Gastrocnemius medialis (tissue), 4 donors: ENCODE measurements around the gene PIGR. TPM values are rescaled to one million over a fixed set of nuclear protein-coding genes. Genes with fewer than 3 reads are reported as not detected.

Experiments
- ATAC-seq, 2 donors: fragments of 150-250 bp; one replicate each; pipeline ENCODE4 v1.9.1; 2016
- DNase-seq, 2 donors: peaks; one replicate each; pipeline ENCODE4 v3.0.0-alpha.2; 2019
- H3K27ac ChIP-seq, 4 donors: fragments of 200-600 bp; sonication (generic); 1 replicate in 1 of 4; 2 replicates in 3 of 4; pipeline ENCODE4 v1.5.1; 2016 to 2018; ENCODE audit warnings: mild to moderate bottlenecking in 2 of 4, moderate library complexity in 1 of 4
- H3K27me3 ChIP-seq, 3 donors: fragments of 200-600 bp; sonication (generic) in 2 of 3; 1 replicate in 1 of 3; 2 replicates in 2 of 3; pipeline versions ENCODE4 v1.5.1 to v1.6.0; 2016 to 2019; ENCODE audit warnings: mild to moderate bottlenecking in 1 of 3, moderate library complexity in 1 of 3
- H3K36me3 ChIP-seq, 2 donors: fragments of 200-600 bp; sonication (generic) in 1 of 2; one replicate each; pipeline ENCODE4 v1.5.1; 2017 to 2018
- H3K4me1 ChIP-seq, 2 donors: fragments of 200-600 bp; sonication (generic) in 1 of 2; one replicate each; pipeline ENCODE4 v1.5.1; 2016 to 2017; ENCODE audit warnings: mild to moderate bottlenecking in 2 of 2
- H3K4me3 ChIP-seq, 4 donors: fragments of 200-600 bp; sonication (generic) in 3 of 4; 1 replicate in 1 of 4; 2 replicates in 3 of 4; pipeline ENCODE4 v1.5.1; 2016 to 2019; ENCODE audit warnings: mild to moderate bottlenecking in 2 of 4
- H3K9me3 ChIP-seq, 3 donors: fragments of 200-600 bp; sonication (generic) in 2 of 3; 1 replicate in 1 of 3; 2 replicates in 2 of 3; pipeline ENCODE4 v1.5.1; 2016 to 2019
- POLR2A ChIP-seq, 2 donors: fragments of 450-650 bp; IDR thresholded peaks; one replicate each; pipeline ENCODE4 v1.6.1; 2017; ENCODE audit warnings: antibody characterized with exemption in 2 of 2, mild to moderate bottlenecking in 2 of 2, moderate library complexity in 2 of 2
- in situ Hi-C, 4 donors: fragments of 200-750 bp; cut with MboI; loops; one replicate each; pipeline versions ENCODE4 v1.15.0 to v1.8.0; 2017; ENCODE audit warnings: low sequenced_read_pairs in 4 of 4
- intact Hi-C: fragments of 100-400 bp; cut with DNase I; formaldehyde crosslinking; loops from one replicate; pipeline ENCODE4 v1.15.1; 2023; ENCODE audit warnings: low total_unique reads
- total RNA-seq, 4 donors: library from RNA; depleted of rRNA; stranded (reverse); fragments of >200 nt; gene quantifications; one replicate each; pipeline versions ENCODE4 v1.1.0 to v1.2.3, GENCODE V29; 2016
- TF ChIP-seq, protein P1 (sequence below), 5 experiments: fragments of 450-650 bp in 3 of 5; fragments of 200-600 bp in 2 of 5; sonication (generic) in 2 of 5; IDR thresholded peaks in 4 of 5; conservative IDR thresholded peaks in 1 of 5; 1 replicate in 4 of 5; 2 replicates in 1 of 5; pipeline ENCODE4 v1.5.1; 2016 to 2019; ENCODE audit warnings: antibody characterized with exemption in 5 of 5, mild to moderate bottlenecking in 3 of 5, moderate library complexity in 3 of 5

Gene PIGR
- total RNA-seq, 4 donors from 2014 or later = 0.10 to 28.4 (median 0.11) TPM; not detected in 1

DNA sequence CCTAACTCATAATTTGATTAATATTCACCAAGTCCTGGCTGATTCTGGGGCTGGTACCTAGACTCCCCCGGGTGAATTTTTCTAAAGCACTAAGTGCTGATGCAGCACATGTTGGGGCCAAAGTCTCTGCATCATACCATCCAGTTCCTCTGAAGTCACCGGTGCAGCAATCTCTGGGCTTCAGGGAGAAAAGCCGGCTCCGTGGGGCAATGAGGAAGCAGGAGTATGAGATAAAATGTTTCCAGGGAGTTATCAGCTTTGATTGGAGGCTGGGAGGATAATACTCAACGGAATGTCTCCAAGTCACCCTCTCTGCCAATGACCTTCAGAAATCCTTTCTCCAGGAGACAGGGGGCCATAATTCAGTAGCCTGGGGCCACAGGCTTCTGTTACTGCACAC lies 22.8 kb upstream of the PIGR start:
- H3K4me1 ChIP-seq = no peaks in the 10 kb centered on the region
- no peaks in the 10 kb centered on the region for H3K27me3 ChIP-seq
- no peak for DNase-seq
- ATAC-seq = no peak
- no peak overlapping the region for H3K4me3 ChIP-seq
- no peaks in the 10 kb centered on the region for H3K36me3 ChIP-seq
- in situ Hi-C loops = no loop called here
- no peak for TF ChIP-seq POLR2A (IDR thresholded peaks at IDR 0.05)
- TF ChIP-seq, protein P1, sequence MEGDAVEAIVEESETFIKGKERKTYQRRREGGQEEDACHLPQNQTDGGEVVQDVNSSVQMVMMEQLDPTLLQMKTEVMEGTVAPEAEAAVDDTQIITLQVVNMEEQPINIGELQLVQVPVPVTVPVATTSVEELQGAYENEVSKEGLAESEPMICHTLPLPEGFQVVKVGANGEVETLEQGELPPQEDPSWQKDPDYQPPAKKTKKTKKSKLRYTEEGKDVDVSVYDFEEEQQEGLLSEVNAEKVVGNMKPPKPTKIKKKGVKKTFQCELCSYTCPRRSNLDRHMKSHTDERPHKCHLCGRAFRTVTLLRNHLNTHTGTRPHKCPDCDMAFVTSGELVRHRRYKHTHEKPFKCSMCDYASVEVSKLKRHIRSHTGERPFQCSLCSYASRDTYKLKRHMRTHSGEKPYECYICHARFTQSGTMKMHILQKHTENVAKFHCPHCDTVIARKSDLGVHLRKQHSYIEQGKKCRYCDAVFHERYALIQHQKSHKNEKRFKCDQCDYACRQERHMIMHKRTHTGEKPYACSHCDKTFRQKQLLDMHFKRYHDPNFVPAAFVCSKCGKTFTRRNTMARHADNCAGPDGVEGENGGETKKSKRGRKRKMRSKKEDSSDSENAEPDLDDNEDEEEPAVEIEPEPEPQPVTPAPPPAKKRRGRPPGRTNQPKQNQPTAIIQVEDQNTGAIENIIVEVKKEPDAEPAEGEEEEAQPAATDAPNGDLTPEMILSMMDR (IDR thresholded peaks at IDR 0.05 in 4 of 5, conservative IDR thresholded peaks at IDR 0.05 in 1 of 5) = no peak
- no peaks in the 10 kb centered on the region for H3K9me3 ChIP-seq
- no peak overlapping the region for H3K27ac ChIP-seq
- intact Hi-C loops = no loop called here

DNA sequence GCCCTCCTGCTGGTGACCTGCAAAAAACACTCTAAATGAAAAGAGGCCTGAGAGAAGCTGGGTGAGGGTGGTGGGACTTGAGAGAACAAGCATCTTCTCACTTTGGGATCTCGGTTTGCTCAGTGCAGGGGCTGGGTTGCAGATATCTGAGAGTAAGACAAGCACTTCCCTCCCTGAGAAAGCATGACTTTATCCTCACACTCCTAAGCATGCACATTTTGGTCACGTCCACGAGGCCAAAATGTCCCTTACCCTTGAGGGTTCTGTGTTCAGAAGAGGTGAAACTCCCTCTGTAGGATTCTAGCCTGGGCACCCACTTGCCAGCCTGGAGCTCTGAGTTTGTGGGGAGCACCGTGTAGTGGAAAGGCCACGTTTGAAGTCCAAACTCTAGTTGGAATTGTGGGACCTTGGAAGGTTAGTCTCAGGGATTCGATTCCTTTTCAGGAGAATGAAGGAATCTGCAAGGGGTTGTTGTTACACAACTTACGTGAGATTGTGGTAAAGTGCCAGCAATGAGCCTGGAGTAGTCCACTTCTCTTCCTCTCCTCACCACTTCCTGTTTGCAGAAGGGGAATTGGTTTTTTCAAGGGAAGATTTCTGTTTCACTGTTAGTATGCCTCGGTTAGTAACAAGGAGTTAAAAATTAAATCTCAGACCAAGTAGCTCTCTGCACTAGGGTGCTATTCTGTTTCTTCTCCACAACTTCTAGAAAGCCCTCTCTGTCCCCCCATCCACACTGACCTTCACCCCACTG lies 21.0 kb upstream of the PIGR start:
- H3K27ac ChIP-seq = no peak overlapping the region
- no peaks in the 10 kb centered on the region for H3K4me1 ChIP-seq
- intact Hi-C loops = no loop called here
- TF ChIP-seq POLR2A (IDR thresholded peaks at IDR 0.05) = no peak
- TF ChIP-seq, protein P1 (IDR thresholded peaks at IDR 0.05 in 4 of 5, conservative IDR thresholded peaks at IDR 0.05 in 1 of 5) = no peak
- DNase-seq = no peak
- ATAC-seq = no peak
- H3K36me3 ChIP-seq = no peaks in the 10 kb centered on the region
- H3K9me3 ChIP-seq = no peaks in the 10 kb centered on the region
- H3K4me3 ChIP-seq = no peak overlapping the region
- in situ Hi-C loops = no loop called here
- H3K27me3 ChIP-seq = no peaks in the 10 kb centered on the region

DNA sequence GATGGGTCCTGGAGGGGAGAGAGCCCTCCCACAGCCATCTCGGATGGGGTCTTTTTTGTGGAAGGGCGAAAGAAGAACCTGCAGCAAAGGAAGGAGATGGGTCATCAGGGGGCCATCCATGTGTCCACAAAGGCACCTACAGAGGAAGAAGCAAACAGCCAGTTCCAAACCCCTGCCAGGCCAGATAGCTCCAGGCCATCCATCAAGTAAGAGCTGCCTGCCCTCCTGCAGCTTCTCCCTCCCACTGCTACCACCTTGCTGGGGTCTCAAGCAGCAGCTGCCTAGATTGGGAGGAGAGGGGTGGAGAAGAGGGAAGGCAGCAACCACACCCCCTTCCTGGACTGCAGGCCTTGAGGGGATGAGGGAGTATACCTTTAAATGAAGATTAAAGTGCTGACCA lies 19.5 kb upstream of the PIGR start:
- H3K9me3 ChIP-seq = no peaks in the 10 kb centered on the region
- DNase-seq (no peak), ATAC-seq (no peak)
- no peak overlapping the region for H3K27ac ChIP-seq
- no peaks in the 10 kb centered on the region for H3K27me3 ChIP-seq
- TF ChIP-seq, protein P1 (IDR thresholded peaks at IDR 0.05 in 4 of 5, conservative IDR thresholded peaks at IDR 0.05 in 1 of 5) = no peak
- no peak for TF ChIP-seq POLR2A (IDR thresholded peaks at IDR 0.05)
- no peak overlapping the region for H3K4me3 ChIP-seq
- intact Hi-C loops = no loop called here
- no peaks in the 10 kb centered on the region for H3K36me3 ChIP-seq
- H3K4me1 ChIP-seq = no peaks in the 10 kb centered on the region
- in situ Hi-C loops = no loop called here

DNA sequence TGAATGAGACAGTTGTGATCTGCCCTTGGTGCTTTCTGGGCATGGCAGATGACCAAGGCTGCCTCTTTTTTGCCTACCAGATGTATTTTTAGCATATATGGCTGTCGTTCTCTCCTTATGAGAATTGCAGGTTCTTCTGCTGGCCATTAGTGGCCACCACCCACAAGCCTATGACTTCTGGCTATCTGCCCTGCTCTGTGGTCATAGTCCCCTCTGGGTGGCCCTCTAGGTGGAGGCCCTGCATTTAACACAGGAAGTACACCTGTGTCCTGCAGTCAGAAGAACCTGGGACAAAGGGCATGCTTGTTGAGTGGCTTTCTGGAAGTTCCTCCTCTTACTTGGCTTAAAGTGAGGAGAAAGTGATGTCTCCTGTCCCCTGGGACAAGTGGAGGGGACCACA lies 17.5 kb upstream of the PIGR start:
- DNase-seq (no peak), ATAC-seq (no peak)
- Histone ChIP-seq H3K36me3 (no peaks in the 10 kb centered on the region), H3K27ac (no peak overlapping the region), H3K9me3 (no peaks in the 10 kb centered on the region), H3K27me3 (no peaks in the 10 kb centered on the region), H3K4me3 (no peak overlapping the region), H3K4me1 (no peaks in the 10 kb centered on the region)
- TF ChIP-seq POLR2A (IDR thresholded peaks at IDR 0.05) = no peak
- TF ChIP-seq, protein P1 (IDR thresholded peaks at IDR 0.05 in 4 of 5, conservative IDR thresholded peaks at IDR 0.05 in 1 of 5) = no peak
- in situ Hi-C loops = no loop called here
- intact Hi-C loops = no loop called here
